ENCODE data around the gene IGSF8.

GRCh38 chr1:160063176-160063575 lies 35.2 kb downstream of the IGSF8 start:
- TF ChIP-seq CTCF (IDR thresholded peaks at IDR 0.05) (no peak), POLR2A (IDR thresholded peaks at IDR 0.05) (no peak)
